ENCODE measurements around the gene FOXR1.

FOXR1 gene

GRCh38 chr11:118938491-118939403 is 32.8 kb upstream of the FOXR1 start:
- no peak for TF ChIP-seq CTCF (IDR thresholded peaks at IDR 0.05)

- TF ChIP-seq CTCF (IDR thresholded peaks at IDR 0.05): no peak
Measured at GRCh38 chr11:118939404-118939915, 32.1 kb upstream of the FOXR1 start.

- TF ChIP-seq CTCF (IDR thresholded peaks at IDR 0.05): no peak
Measured at GRCh38 chr11:118939953-118940598, 31.5 kb upstream of the FOXR1 start.

GRCh38 chr11:118947091-118947490 is 24.5 kb upstream of the FOXR1 start:
- no peak for TF ChIP-seq CTCF (IDR thresholded peaks at IDR 0.05)

- no peak for TF ChIP-seq CTCF (IDR thresholded peaks at IDR 0.05)
Measured at GRCh38 chr11:118948000-118948399, 23.6 kb upstream of the FOXR1 start.

- TF ChIP-seq CTCF (IDR thresholded peaks at IDR 0.05): no peak
Measured at GRCh38 chr11:118953265-118953664, 18.3 kb upstream of the FOXR1 start.

- peak; percentile 89 for TF ChIP-seq CTCF (IDR thresholded peaks at IDR 0.05)
Measured at GRCh38 chr11:118956094-118956846, 15.3 kb upstream of the FOXR1 start, which contains the start of gene UPK2. Gene UPK2 (plus strand): TSS chr11:118956298. CDS start chr11:118956351, 53 bp downstream.

Measured in LNCAP (cell line).